Measurements from ENCODE around the gene VSIR. TPM values are rescaled to one million over a fixed set of nuclear protein-coding genes. Genes with fewer than 3 reads are reported as not detected.

Gene VSIR
- 8.0 to 9.1 TPM (median 8.7 TPM) in 3 replicates for total RNA-seq

- H3K36me3 Mint-ChIP-seq, result no peaks in the 10 kb centered on the region
- DNase-seq (ENCODE audit: low spot score in 2 of 2, unreplicated experiment in 2 of 2), result peak; percentile 87 to 96
- peak within 1 kb of the TSS; percentile 70 for H3K4me3 Mint-ChIP-seq
- H3K9me3 Mint-ChIP-seq, result peaks cover 3% of the 10 kb centered on the region
- H3K27me3 Mint-ChIP-seq (ENCODE audit: low read depth), result no peaks in the 10 kb centered on the region
- H3K27ac Mint-ChIP-seq, result peak within 1 kb of the TSS; percentile 75
- TF ChIP-seq CTCF (IDR thresholded peaks at IDR 0.05; ENCODE audit: unreplicated experiment), result peak; percentile 70
- H3K4me1 Mint-ChIP-seq, result peaks cover 11% of the 10 kb centered on the region
Observed at GRCh38 chr10:71773221-71773971, at the start of gene VSIR. VSIR (minus strand) TSS chr10:71773520; CDS start chr10:71773439, 81 bp downstream.

GRCh38 chr10:71821909-71822763 is 48.8 kb upstream of the VSIR start:
- Mint-ChIP-seq H3K27me3 (ENCODE audit: low read depth) (no peaks in the 10 kb centered on the region), H3K36me3 (peaks cover 41% of the 10 kb centered on the region), H3K27ac (no peak overlapping the region), H3K9me3 (no peaks in the 10 kb centered on the region), H3K4me1 (no peaks in the 10 kb centered on the region), H3K4me3 (no peak overlapping the region)
- TF ChIP-seq CTCF (IDR thresholded peaks at IDR 0.05; ENCODE audit: unreplicated experiment), result no peak
- DNase-seq (ENCODE audit: low spot score in 2 of 2, unreplicated experiment in 2 of 2), result no peak

- DNase-seq (ENCODE audit: low spot score in 2 of 2, unreplicated experiment in 2 of 2), result no peak
- peaks cover 41% of the 10 kb centered on the region for H3K36me3 Mint-ChIP-seq
- no peaks in the 10 kb centered on the region for H3K9me3 Mint-ChIP-seq
- no peaks in the 10 kb centered on the region for H3K4me1 Mint-ChIP-seq
- no peak for TF ChIP-seq CTCF (IDR thresholded peaks at IDR 0.05; ENCODE audit: unreplicated experiment)
- no peak overlapping the region for H3K4me3 Mint-ChIP-seq
- no peaks in the 10 kb centered on the region for H3K27me3 Mint-ChIP-seq (ENCODE audit: low read depth)
- H3K27ac Mint-ChIP-seq, result no peak overlapping the region
Observed at GRCh38 chr10:71820966-71821365, 47.6 kb upstream of the VSIR start.

- H3K4me3 Mint-ChIP-seq, result no peak overlapping the region
- TF ChIP-seq CTCF (IDR thresholded peaks at IDR 0.05; ENCODE audit: unreplicated experiment), result no peak
- H3K27ac Mint-ChIP-seq, result no peak overlapping the region
- no peaks in the 10 kb centered on the region for H3K27me3 Mint-ChIP-seq (ENCODE audit: low read depth)
- H3K9me3 Mint-ChIP-seq, result no peaks in the 10 kb centered on the region
- H3K36me3 Mint-ChIP-seq, result peaks cover 41% of the 10 kb centered on the region
- H3K4me1 Mint-ChIP-seq, result no peaks in the 10 kb centered on the region
- DNase-seq (ENCODE audit: low spot score in 2 of 2, unreplicated experiment in 2 of 2), result no peak
Observed at GRCh38 chr10:71819985-71820384, 46.7 kb upstream of the VSIR start.

DNA sequence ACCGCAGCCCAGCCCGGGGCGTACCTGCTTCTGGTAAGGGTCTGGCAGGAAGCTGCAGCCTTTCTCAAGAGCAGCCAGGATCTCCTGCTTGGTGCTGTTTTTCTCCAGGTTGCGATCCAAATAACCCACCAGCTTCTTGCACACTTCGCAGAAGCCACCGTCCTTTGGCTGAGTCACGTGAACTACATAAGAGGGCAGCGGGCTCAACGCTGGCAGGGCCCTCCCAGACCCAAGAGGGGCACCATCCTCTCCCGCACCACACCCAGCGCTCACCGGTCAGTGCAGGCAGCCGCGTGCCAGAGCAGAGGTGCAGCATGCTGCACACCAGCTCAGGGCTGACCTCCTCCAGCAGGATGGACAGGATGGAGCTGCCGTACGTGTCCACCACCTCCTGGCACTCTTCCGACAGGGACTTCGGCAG is 46.1 kb upstream of the VSIR start:
- Mint-ChIP-seq H3K27me3 (ENCODE audit: low read depth) (no peaks in the 10 kb centered on the region), H3K4me1 (no peaks in the 10 kb centered on the region), H3K4me3 (no peak overlapping the region), H3K36me3 (peaks cover 41% of the 10 kb centered on the region), H3K27ac (no peak overlapping the region), H3K9me3 (no peaks in the 10 kb centered on the region)
- DNase-seq (ENCODE audit: low spot score in 2 of 2, unreplicated experiment in 2 of 2), result no peak
- no peak for TF ChIP-seq CTCF (IDR thresholded peaks at IDR 0.05; ENCODE audit: unreplicated experiment)

All from mesothelial cell of epicardium (in vitro differentiated cells).